Natural killer cell treated with Interleukin-12 subunit alpha and Interleukin-12 subunit beta and Interleukin-15 and Interleukin-18, amount 100 ng/mL, for 72 hours (primary cell): Measurements from ENCODE around the gene AVPI1. TPM values are rescaled to one million over a fixed set of nuclear protein-coding genes. Genes with fewer than 3 reads are reported as not detected.
"Not testable (repeated sequence)": the region's sequence is repeated elsewhere in the genome, so short reads cannot be mapped to it uniquely, and the experiment has no call there.

Experiments used
- ATAC-seq, 2 donors: fragments of 150-1000 bp; cut with Tn5 transposase in 1 of 2; sonication (Bioruptor Pico), chemical (Tn5 transposase) in 1 of 2; 2 replicates each; pipeline ENCODE4 v1.10.0; 2021
- DNase-seq: peaks from one replicate; pipeline ENCODE4 v3.0.0; 2022; ENCODE audit warnings: low spot score
- H3K27ac Mint-ChIP-seq, 2 donors: 1 replicate in 1 of 2; 2 replicates in 1 of 2; pipeline ENCODE4 v1.8.0; 2022; ENCODE audit warnings: mixed read lengths in 2 of 2, mild to moderate bottlenecking in 1 of 2, moderate library complexity in 1 of 2
- H3K27me3 Mint-ChIP-seq, 2 donors: 1 replicate in 1 of 2; 2 replicates in 1 of 2; pipeline ENCODE4 v1.8.0; 2022; ENCODE audit warnings: mixed read lengths in 2 of 2
- H3K36me3 Mint-ChIP-seq: one replicate; pipeline ENCODE4 v1.8.0; 2022; ENCODE audit warnings: mixed read lengths
- H3K4me1 Mint-ChIP-seq, 2 donors: 1 replicate in 1 of 2; 2 replicates in 1 of 2; pipeline ENCODE4 v1.8.0; 2022; ENCODE audit warnings: low read depth in 2 of 2, mixed read lengths in 2 of 2, mild to moderate bottlenecking in 1 of 2
- H3K4me3 Mint-ChIP-seq: one replicate; pipeline ENCODE4 v1.8.0; 2022; ENCODE audit warnings: mixed read lengths
- H3K9me3 Mint-ChIP-seq: 2 replicates; pipeline ENCODE4 v1.8.0; 2022; ENCODE audit warnings: mixed read lengths
- total RNA-seq, 2 donors: library from RNA; stranded (reverse); gene quantifications; one replicate each; pipeline ENCODE4 v1.2.3, GENCODE V29; 2022

Gene AVPI1
- total RNA-seq, 2 donors from 2014 or later, result 0.45 to 0.89 TPM

- Mint-ChIP-seq H3K27me3 (no peaks in the 10 kb centered on the region), H3K4me3 (no peak overlapping the region), H3K36me3 (peaks cover 12% of the 10 kb centered on the region), H3K9me3 (no peaks in the 10 kb centered on the region), H3K27ac (no peak overlapping the region), H3K4me1 (peaks cover 18 to 25% of the 10 kb centered on the region in 2 donors)
- DNase-seq (no peak), ATAC-seq (no peak)
Observed at GRCh38 chr10:97650726-97651125, 36.3 kb downstream of the AVPI1 start.

- Mint-ChIP-seq H3K36me3 (peaks cover 12% of the 10 kb centered on the region), H3K4me1 (peaks cover 18 to 25% of the 10 kb centered on the region in 2 donors), H3K4me3 (peak overlapping the region; percentile 80), H3K27ac (peak overlapping the region; percentile 92 to 96)
- not testable (repeated sequence) for DNase-seq, H3K27me3 Mint-ChIP-seq, ATAC-seq, H3K9me3 Mint-ChIP-seq
Observed at GRCh38 chr10:97649405-97649750, 37.7 kb downstream of the AVPI1 start.

DNA sequence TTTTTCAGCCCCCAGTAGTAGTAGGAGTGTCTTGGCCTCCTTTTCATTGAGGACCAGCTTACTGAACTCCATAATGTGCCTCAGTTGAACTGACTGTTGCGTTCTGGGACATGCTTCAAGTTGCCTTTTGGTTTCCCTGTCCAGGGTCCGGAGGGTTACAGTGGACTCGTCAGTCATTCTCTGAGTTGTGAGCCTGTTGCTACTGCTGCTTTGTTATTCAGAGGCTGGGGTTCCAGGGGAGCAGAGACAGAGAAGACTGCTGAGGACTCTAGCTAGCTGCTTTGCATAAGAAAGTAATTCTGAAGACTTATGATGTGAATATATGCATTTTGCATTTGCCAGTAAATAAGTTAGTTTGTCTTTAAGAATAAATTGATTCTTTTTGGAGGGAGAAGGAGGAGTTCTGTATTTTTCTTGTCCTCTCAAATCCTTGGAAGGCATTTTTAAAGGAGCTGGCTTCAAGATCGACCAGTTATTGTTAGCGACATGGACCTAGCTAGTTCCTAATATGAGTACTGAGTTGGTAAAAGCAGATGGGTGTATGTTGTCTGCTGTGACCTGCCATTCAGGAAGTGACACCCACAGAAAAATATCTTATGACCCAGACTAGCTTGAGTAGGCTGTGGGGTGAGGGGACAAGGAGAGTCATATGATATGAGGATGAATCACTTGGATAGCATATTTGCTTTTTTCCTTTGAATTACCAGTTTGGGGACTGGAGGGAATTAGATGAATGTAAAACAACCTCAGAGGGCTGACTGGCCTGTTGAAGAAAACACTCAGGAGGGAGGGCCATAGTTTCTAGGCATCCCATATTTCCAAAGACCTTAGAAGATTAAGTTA, 38.3 kb downstream of the AVPI1 start:
- Mint-ChIP-seq H3K27ac (peak overlapping the region; percentile 92 to 96), H3K36me3 (peaks cover 10% of the 10 kb centered on the region), H3K4me3 (peak overlapping the region; percentile 80), H3K9me3 (no peaks in the 10 kb centered on the region), H3K4me1 (peaks cover 18 to 21% of the 10 kb centered on the region in 2 donors), H3K27me3 (no peaks in the 10 kb centered on the region)
- ATAC-seq (peak; percentile 98 to 100), DNase-seq (peak; percentile 77)

- ATAC-seq (no peak), DNase-seq (no peak)
- H3K36me3 Mint-ChIP-seq, result no peaks in the 10 kb centered on the region
- H3K9me3 Mint-ChIP-seq, result no peaks in the 10 kb centered on the region
- H3K27ac Mint-ChIP-seq, result peak overlapping the region; percentile 92 to 96
- peaks cover 27 to 30% of the 10 kb centered on the region in 2 donors for H3K4me1 Mint-ChIP-seq
- H3K27me3 Mint-ChIP-seq, result no peaks in the 10 kb centered on the region
- H3K4me3 Mint-ChIP-seq, result no peak overlapping the region
Observed at GRCh38 chr10:97647556-97647955, 39.5 kb downstream of the AVPI1 start.

DNA sequence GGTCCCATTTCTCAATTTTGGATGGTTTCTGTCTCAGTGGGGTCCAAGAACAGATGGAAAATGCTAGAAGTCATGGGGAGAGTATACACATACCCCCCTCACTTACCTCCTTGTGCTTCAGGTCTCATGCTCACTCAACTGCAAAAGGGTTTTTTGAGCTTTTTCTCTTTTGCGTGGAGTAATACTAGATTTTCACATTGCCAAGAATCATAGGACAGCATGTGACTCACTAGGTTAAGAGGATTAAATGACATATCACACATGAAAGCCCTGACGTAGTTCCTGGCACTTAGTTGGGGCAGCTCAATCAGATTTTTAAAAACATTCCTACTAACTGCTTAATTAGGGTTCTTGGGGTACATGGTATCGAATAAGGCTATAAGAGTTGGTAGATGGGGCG, 42.1 kb downstream of the AVPI1 start:
- Mint-ChIP-seq H3K36me3 (no peaks in the 10 kb centered on the region), H3K4me1 (peaks cover 39 to 44% of the 10 kb centered on the region in 2 donors), H3K27me3 (no peaks in the 10 kb centered on the region), H3K9me3 (no peaks in the 10 kb centered on the region), H3K4me3 (no peak overlapping the region), H3K27ac (no peak overlapping the region)
- ATAC-seq (no peak), DNase-seq (no peak)

- no peak for DNase-seq
- Mint-ChIP-seq H3K4me3 (peak overlapping the region; percentile 96), H3K27ac (peak overlapping the region in 1 of 2 donors; percentile 81)
Observed at GRCh38 chr10:97643441-97643985, 43.5 kb downstream of the AVPI1 start.

GRCh38 chr10:97642471-97643159, 44.4 kb downstream of the AVPI1 start:
- H3K4me3 Mint-ChIP-seq, result peak overlapping the region; percentile 96
- not testable (repeated sequence) for ATAC-seq, DNase-seq, H3K27me3 Mint-ChIP-seq, H3K36me3 Mint-ChIP-seq, H3K9me3 Mint-ChIP-seq
- H3K27ac Mint-ChIP-seq, result peak overlapping the region; percentile 52 to 90
- peaks cover 26 to 30% of the 10 kb centered on the region in 2 donors for H3K4me1 Mint-ChIP-seq

More at GRCh38 chr10:97643441-97643985, 43.5 kb downstream of the AVPI1 start:
- Mint-ChIP-seq H3K4me1 (peaks cover 30 to 36% of the 10 kb centered on the region in 2 donors), H3K36me3 (no peaks in the 10 kb centered on the region), H3K27me3 (no peaks in the 10 kb centered on the region), H3K9me3 (no peaks in the 10 kb centered on the region)
- no peak for ATAC-seq

DNA sequence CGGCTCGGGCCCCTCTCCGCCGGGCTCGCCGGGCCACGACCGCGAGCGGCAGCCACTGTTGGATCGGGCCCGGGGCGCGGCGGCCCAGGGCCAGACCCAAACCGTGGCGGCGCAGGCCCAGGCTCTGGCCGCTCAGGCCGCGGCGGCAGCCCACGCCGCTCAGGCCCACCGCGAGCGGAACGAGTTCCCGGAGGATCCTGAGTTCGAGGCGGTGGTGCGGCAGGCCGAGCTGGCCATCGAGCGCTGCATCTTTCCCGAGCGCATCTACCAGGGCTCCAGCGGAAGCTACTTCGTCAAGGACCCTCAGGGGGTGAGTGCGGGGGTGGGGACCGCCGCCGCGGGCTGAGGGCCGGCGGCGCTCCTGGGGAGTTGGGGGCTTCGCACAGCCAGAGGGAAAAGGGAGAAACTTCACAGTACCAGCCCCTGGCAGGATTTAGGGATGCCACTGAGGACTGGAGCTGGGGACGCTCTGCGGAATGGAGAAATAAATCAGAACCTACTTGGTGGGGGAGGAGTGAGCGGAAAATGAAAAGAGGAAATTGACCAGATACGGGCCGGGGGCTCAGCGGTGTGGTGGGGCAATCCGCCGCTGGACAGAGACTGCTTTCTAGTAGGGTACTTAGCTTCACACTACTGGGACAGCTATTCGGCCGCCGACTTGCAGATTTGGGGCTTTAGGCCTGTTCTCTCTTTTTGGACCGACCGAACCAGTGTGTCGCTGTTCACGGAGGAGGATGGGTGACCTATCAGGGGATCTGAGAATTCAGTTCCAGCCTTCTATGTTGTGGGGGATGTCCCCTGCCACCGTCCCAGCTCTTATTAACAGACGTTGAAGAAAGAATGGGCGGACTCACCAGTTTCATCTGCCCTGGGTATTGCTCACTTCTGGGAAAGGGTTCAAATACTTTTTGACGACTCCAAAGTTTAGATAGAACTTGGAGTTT, 45.9 kb downstream of the AVPI1 start:
- H3K27ac Mint-ChIP-seq, result peak overlapping the region; percentile 72 to 90
- peaks cover 23 to 25% of the 10 kb centered on the region in 2 donors for H3K4me1 Mint-ChIP-seq
- H3K27me3 Mint-ChIP-seq, result no peaks in the 10 kb centered on the region
- H3K4me3 Mint-ChIP-seq, result peak overlapping the region; percentile 96
- H3K36me3 Mint-ChIP-seq, result no peaks in the 10 kb centered on the region
- H3K9me3 Mint-ChIP-seq, result no peaks in the 10 kb centered on the region
- DNase-seq (no peak), ATAC-seq (peak; percentile 1 to 44)

DNA sequence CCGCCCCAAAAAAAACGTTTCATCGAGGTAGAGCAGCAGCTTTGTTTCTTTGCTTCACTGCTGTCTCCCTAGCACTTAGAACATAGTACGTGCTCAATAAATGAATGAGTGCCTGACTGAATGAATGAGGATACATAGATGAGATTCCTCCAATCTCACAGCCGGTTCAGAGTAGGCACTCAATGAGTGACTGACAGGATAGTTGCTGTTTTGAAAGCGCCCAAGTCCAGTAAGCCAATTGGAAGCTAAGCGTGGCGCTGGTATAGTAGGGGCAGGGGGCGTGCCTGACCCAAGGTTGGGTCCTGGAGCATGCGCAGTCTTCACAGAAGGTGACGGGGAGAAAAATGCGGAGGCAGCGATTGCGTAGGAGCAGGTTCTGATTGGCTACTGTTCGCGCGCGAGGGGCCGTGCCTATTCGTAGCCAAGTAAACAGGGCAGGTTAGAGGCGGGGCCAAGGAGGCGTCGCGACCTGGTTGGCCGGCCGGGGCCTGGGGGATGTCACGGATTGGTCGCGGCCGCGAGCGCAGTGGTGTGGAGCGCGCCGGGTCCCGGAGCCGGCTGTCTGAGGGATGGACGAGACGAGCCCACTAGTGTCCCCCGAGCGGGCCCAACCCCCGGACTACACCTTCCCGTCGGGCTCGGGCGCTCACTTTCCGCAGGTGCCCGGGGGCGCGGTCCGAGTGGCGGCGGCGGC, 46.7 kb downstream of the AVPI1 start, which contains the start of gene PI4K2A:
Gene PI4K2A (plus strand): TSS at position 498 of the 694 bp plus-strand sequence. CDS start 72 bp downstream, at position 570.
- H3K4me3 Mint-ChIP-seq, result peak within 1 kb of the TSS; percentile 96
- ATAC-seq, result peak; percentile 99 to 100
- H3K9me3 Mint-ChIP-seq, result no peaks in the 10 kb centered on the region
- H3K27ac Mint-ChIP-seq, result peak within 1 kb of the TSS; percentile 72 to 90
- H3K27me3 Mint-ChIP-seq, result no peaks in the 10 kb centered on the region
- peak; percentile 99 for DNase-seq
- H3K4me1 Mint-ChIP-seq, result peaks cover 23 to 25% of the 10 kb centered on the region in 2 donors
- no peaks in the 10 kb centered on the region for H3K36me3 Mint-ChIP-seq

DNA sequence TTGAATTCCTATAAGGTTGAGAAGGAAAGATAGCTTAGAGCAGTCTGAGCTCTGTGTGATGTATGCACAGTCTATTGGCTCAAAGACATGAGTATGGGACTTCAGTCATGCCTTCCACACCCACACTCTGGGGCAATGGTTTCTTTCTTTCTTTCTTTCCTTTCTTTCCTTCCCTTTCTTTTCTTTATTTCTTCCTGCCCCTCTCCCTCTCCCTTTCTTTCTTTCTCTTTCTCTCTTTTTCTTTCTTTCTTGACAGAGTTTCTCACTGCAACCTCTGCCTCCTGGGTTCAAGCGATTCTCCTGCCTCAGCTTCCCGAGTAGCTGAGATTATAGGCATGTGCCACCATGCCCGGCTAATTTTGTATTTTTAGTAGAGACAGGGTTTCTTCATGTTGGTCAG, 48.0 kb downstream of the AVPI1 start:
- DNase-seq, H3K27me3 Mint-ChIP-seq, H3K36me3 Mint-ChIP-seq, H3K27ac Mint-ChIP-seq, H3K9me3 Mint-ChIP-seq, ATAC-seq, H3K4me3 Mint-ChIP-seq: not testable (repeated sequence)
- H3K4me1 Mint-ChIP-seq, result peaks cover 23 to 25% of the 10 kb centered on the region in 2 donors

DNA sequence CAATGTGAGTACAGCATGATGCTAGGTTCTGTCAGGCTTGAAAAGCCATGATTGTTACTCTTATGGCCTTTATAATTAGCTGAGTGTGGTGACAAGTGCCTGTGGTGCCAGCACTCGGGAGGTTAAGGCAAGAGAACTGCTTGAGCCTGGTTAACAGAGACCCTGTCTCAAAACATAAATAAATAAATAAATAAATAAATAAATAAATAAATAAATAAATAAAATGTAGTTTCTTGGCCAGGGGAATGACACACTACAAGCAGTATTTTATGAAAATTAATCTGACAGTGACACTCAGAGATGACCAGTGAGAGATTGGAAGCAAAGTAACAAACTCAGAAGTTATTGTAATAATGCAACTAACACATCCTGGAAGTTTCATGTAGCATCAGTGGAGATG, 51.5 kb downstream of the AVPI1 start:
- peaks cover 13 to 20% of the 10 kb centered on the region in 2 donors for H3K4me1 Mint-ChIP-seq
- H3K27ac Mint-ChIP-seq, result no peak overlapping the region
- no peaks in the 10 kb centered on the region for H3K9me3 Mint-ChIP-seq
- ATAC-seq (no peak), DNase-seq (no peak)
- H3K4me3 Mint-ChIP-seq, result no peak overlapping the region
- H3K27me3 Mint-ChIP-seq, result no peaks in the 10 kb centered on the region
- no peaks in the 10 kb centered on the region for H3K36me3 Mint-ChIP-seq

- ATAC-seq, result peak in 1 of 2 donors; percentile 43
- peak overlapping the region; percentile 74 to 89 for H3K27ac Mint-ChIP-seq
- DNase-seq, result no peak
Observed at GRCh38 chr10:97633921-97634320, 53.1 kb downstream of the AVPI1 start.

More at GRCh38 chr10:97633921-97634320, 53.1 kb downstream of the AVPI1 start:
- Mint-ChIP-seq H3K36me3 (no peaks in the 10 kb centered on the region), H3K27me3 (no peaks in the 10 kb centered on the region), H3K9me3 (no peaks in the 10 kb centered on the region), H3K4me3 (peak overlapping the region; percentile 92), H3K4me1 (peaks cover 12 to 16% of the 10 kb centered on the region in 2 donors)
